ENCODE results near the gene ZNF331.

DNA sequence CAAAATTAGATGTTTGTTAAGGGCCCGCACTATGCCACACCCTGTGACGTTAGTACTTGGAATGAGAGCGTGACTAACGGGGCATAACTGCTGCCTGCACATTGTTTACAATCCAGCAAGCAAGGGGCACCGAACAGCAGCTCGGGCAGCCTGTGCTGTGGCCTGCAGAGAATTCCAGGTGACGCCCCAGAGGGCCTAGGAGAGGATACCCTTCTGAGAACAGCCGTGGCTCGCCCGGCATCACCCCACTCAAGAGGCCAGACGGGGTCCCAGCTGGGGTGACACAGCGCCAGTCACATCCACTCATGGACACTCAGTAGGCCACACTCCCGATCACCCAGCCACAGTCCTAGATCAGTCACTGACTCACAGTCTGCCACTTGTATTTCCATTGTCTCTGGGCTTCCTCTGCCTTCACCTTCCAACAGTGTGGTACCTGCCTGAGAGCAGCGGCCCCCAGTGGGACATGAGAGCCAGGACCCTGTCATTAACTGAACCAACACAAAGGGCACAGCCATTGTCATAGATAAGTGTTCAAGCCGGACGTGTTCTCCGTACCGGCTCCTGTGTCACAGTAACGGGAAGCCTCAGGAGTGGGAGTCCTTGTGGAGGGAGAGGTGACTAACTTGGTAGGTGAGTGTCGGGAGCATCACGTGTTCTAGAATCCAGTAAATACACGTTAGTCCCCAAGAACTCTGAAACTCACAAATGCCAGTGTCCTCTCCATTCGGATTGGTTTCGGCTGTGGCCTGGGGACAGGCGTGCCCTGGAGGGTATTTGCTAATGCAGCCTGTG, 7.5 kb downstream of the ZNF331 start:
- TF ChIP-seq, protein P1, sequence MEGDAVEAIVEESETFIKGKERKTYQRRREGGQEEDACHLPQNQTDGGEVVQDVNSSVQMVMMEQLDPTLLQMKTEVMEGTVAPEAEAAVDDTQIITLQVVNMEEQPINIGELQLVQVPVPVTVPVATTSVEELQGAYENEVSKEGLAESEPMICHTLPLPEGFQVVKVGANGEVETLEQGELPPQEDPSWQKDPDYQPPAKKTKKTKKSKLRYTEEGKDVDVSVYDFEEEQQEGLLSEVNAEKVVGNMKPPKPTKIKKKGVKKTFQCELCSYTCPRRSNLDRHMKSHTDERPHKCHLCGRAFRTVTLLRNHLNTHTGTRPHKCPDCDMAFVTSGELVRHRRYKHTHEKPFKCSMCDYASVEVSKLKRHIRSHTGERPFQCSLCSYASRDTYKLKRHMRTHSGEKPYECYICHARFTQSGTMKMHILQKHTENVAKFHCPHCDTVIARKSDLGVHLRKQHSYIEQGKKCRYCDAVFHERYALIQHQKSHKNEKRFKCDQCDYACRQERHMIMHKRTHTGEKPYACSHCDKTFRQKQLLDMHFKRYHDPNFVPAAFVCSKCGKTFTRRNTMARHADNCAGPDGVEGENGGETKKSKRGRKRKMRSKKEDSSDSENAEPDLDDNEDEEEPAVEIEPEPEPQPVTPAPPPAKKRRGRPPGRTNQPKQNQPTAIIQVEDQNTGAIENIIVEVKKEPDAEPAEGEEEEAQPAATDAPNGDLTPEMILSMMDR (IDR thresholded peaks at IDR 0.05; ENCODE audit: poor library complexity), result no peak
- no peak for TF ChIP-seq EZH2phosphoT487 (IDR thresholded peaks at IDR 0.05; ENCODE audit: low read depth, severe bottlenecking, unreplicated experiment)
